B cell (primary cell): ENCODE data around the gene CNPY3. TPM values are rescaled to one million over a fixed set of nuclear protein-coding genes. Genes with fewer than 3 reads are reported as not detected.

Experiments
- ATAC-seq: fragments of 200-7000 bp; cut with Tn5 transposase; one replicate; pipeline ENCODE4 v1.10.0; 2021; ENCODE audit warnings: low read depth, mild to moderate bottlenecking, moderate number of reproducible peaks, moderate library complexity
- CTCF ChIA-PET: fragments of 350-600 bp; sonication (Branson Sonifier 250); formaldehyde crosslinking; loops from one replicate; lab custom pipeline; 2021; ENCODE audit warnings: antibody characterized with exemption, inconsistent platforms; lab: Charles Lee
- POLR2A ChIA-PET: fragments of 350-600 bp; sonication (Branson Sonifier 250); formaldehyde crosslinking; loops from one replicate; lab custom pipeline; 2021; ENCODE audit warnings: antibody characterized with exemption; lab: Charles Lee
- DNase-seq: peaks from one replicate; pipeline ENCODE4 v3.0.0; 2013
- H2AFZ ChIP-seq: 2 replicates; pipeline ENCODE4 v1.6.1; 2012; ENCODE audit warnings: mild to moderate bottlenecking, low read depth, low read length; ENCODE audit not compliant: insufficient read depth, poor library complexity, severe bottlenecking
- H3K27ac ChIP-seq, 2 donors: 1 replicate in 1 of 2; 2 replicates in 1 of 2; pipeline ENCODE4 v1.5.1; 2012 to 2013; ENCODE audit warnings: low read length in 2 of 2, mild to moderate bottlenecking in 2 of 2, moderate library complexity in 1 of 2
- H3K27me3 ChIP-seq, 4 experiments: fragments of 200-600 bp in 1 of 4; sonication (generic) in 1 of 4; replicated peaks in 1 of 4; 1 replicate in 2 of 4; 2 replicates in 2 of 4; pipeline versions ENCODE4 v1.6.1 to v1.7.0; 2013 to 2016; ENCODE audit warnings: low read length in 3 of 4, mild to moderate bottlenecking in 2 of 4, mixed read lengths in 1 of 4, moderate library complexity in 1 of 4; ENCODE audit not compliant: insufficient read depth in 4 of 4, control insufficient read depth in 3 of 4; ENCODE audit errors: control extremely low read depth in 1 of 4
- H3K36me3 ChIP-seq, 2 experiments: replicated peaks in 1 of 2; 1 replicate in 1 of 2; 2 replicates in 1 of 2; pipeline versions ENCODE4 v1.6.1 to v1.7.1; 2013; ENCODE audit warnings: low read length in 1 of 2; ENCODE audit not compliant: insufficient read depth in 2 of 2, control insufficient read depth in 1 of 2; ENCODE audit errors: control extremely low read depth in 1 of 2, extremely low read depth in 1 of 2
- H3K4me1 ChIP-seq, 2 donors: fragments of 200-600 bp in 1 of 2; sonication (generic) in 1 of 2; 1 replicate in 1 of 2; 2 replicates in 1 of 2; pipeline versions ENCODE4 v1.5.1 to v1.6.1; 2013 to 2017; ENCODE audit warnings: low read length in 2 of 2; ENCODE audit not compliant: control insufficient read depth in 2 of 2, insufficient read depth in 2 of 2
- H3K4me2 ChIP-seq: replicated peaks from 2 replicates; pipeline ENCODE3; 2012; ENCODE audit warnings: mild to moderate bottlenecking, low read depth, low read length; ENCODE audit not compliant: poor library complexity, severe bottlenecking
- H3K4me3 ChIP-seq, 5 experiments: fragments of 200-600 bp in 1 of 5; sonication (generic) in 1 of 5; 1 replicate in 3 of 5; 2 replicates in 2 of 5; pipeline versions ENCODE4 v1.5.1 to v1.7.0; 2011 to 2016; ENCODE audit warnings: low read length in 4 of 5, mild to moderate bottlenecking in 4 of 5, low read depth in 2 of 5, control low read depth in 1 of 5, moderate library complexity in 1 of 5; ENCODE audit not compliant: insufficient read depth in 1 of 5; ENCODE audit errors: control extremely low read depth in 1 of 5, extremely low read depth in 1 of 5
- H3K79me2 ChIP-seq: fragments of 200-600 bp; sonication (generic); one replicate; pipeline ENCODE4 v1.6.0; 2016; ENCODE audit warnings: low read length; ENCODE audit not compliant: control insufficient read depth, insufficient read depth
- H3K9ac ChIP-seq: fragments of 200-600 bp; sonication (generic); 2 replicates; pipeline ENCODE4 v1.6.1; 2017; ENCODE audit warnings: mild to moderate bottlenecking, low read length, moderate library complexity
- H3K9me3 ChIP-seq, 3 donors: one replicate each; pipeline versions ENCODE4 v1.6.1 to v1.7.1; 2013; ENCODE audit warnings: low read length in 2 of 3; ENCODE audit not compliant: control insufficient read depth in 2 of 3, insufficient read depth in 1 of 3; ENCODE audit errors: control extremely low read depth in 1 of 3
- H4K20me1 ChIP-seq: 2 replicates; pipeline ENCODE4 v1.6.0; 2012; ENCODE audit warnings: mild to moderate bottlenecking, low read length; ENCODE audit not compliant: insufficient read depth, control insufficient read depth, poor library complexity, severe bottlenecking
- H3K27ac Mint-ChIP-seq: one replicate; pipeline ENCODE4 v1.8.0; 2021; ENCODE audit warnings: mixed read lengths
- H3K27me3 Mint-ChIP-seq: one replicate; pipeline ENCODE4 v1.8.0; 2021; ENCODE audit warnings: mixed read lengths
- H3K4me1 Mint-ChIP-seq: one replicate; pipeline ENCODE4 v1.8.0; 2021; ENCODE audit warnings: mixed read lengths
- H3K4me3 Mint-ChIP-seq: one replicate; pipeline ENCODE4 v1.8.0; 2021; ENCODE audit warnings: mixed read lengths
- H3K9me3 Mint-ChIP-seq: one replicate; pipeline ENCODE4 v1.8.0; 2022; ENCODE audit warnings: mixed read lengths; ENCODE audit not compliant: insufficient read depth
- EZH2 ChIP-seq: IDR thresholded peaks from 2 replicates; pipeline ENCODE4 v1.6.1; 2012; ENCODE audit warnings: borderline replicate concordance, low read depth, mild to moderate bottlenecking, moderate library complexity, low read length; ENCODE audit not compliant: insufficient read depth, poor library complexity, severe bottlenecking
- whole genome bisulfite sequencing: methylation state at CpG from one replicate; pipeline ENCODE4 v1.1.5; 2013; ENCODE audit warnings: missing lambda C conversion rate; ENCODE audit not compliant: insufficient coverage; 5-methylcytosine and 5-hydroxymethylcytosine counted together
- intact Hi-C: fragments of 100-400 bp; cut with micrococcal nuclease; formaldehyde crosslinking; loops from one replicate; pipeline ENCODE4 v1.10.0; 2022
- polyA plus RNA-seq: library from polyadenylated mRNA; depleted of rRNA; stranded (reverse); fragments of >200 nt; gene quantifications from 2 replicates; pipeline ENCODE4 v1.2.3, GENCODE V29; 2012
- total RNA-seq, 2 donors: library from RNA; stranded (reverse); fragments of 120-200 nt in 1 of 2; gene quantifications; 1 replicate in 1 of 2; 2 replicates in 1 of 2; pipeline versions ENCODE4 v1.2.3 to v1.2.4, GENCODE V29; 2013 to 2022
- TF ChIP-seq, protein P1 (sequence below): fragments of 200-600 bp; IDR thresholded peaks from one replicate; pipeline ENCODE4 v1.8.0; 2022; ENCODE audit warnings: antibody characterized with exemption, mild to moderate bottlenecking

Gene CNPY3
- total and polyA plus RNA-seq, 2 donors (not counting 1 experiment from before 2014, with no cell fraction given): 123 to 163 TPM

- ChIA-PET POLR2A (interaction anchor here (0.7 kb wide), 1 partner anchor 49 kb away, joined by 4 read pairs; no protein-coding TSS in a partner anchor), CTCF (interaction anchor here (0.6 kb wide), 1 partner anchor 520 kb away, joined by 4 read pairs; no protein-coding TSS in a partner anchor)
- Histone ChIP-seq H3K4me2 (no peak overlapping the region), H3K27ac (peak overlapping the region in 1 of 2 donors; percentile 19), H3K9me3 (no peaks in the 10 kb centered on the region), H3K9ac (no peak overlapping the region), H3K36me3 (peaks cover 1 to 80% of the 10 kb centered on the region in 2 experiments), H4K20me1 (peaks cover 77% of the 10 kb centered on the region), H3K4me1 (peaks cover 20 to 28% of the 10 kb centered on the region in 2 donors), H3K27me3 (no peaks in the 10 kb centered on the region), H2AFZ (no peak overlapping the region), H3K79me2 (peaks cover 65% of the 10 kb centered on the region), H3K4me3 (no peak overlapping the region)
- H3K27me3 Mint-ChIP-seq: no peaks in the 10 kb centered on the region
- DNase-seq (no peak), ATAC-seq (no peak)
- H3K4me3 Mint-ChIP-seq: no peak overlapping the region
- no peaks in the 10 kb centered on the region for H3K9me3 Mint-ChIP-seq
- intact Hi-C loops: no loop called here
- TF ChIP-seq, protein P1, sequence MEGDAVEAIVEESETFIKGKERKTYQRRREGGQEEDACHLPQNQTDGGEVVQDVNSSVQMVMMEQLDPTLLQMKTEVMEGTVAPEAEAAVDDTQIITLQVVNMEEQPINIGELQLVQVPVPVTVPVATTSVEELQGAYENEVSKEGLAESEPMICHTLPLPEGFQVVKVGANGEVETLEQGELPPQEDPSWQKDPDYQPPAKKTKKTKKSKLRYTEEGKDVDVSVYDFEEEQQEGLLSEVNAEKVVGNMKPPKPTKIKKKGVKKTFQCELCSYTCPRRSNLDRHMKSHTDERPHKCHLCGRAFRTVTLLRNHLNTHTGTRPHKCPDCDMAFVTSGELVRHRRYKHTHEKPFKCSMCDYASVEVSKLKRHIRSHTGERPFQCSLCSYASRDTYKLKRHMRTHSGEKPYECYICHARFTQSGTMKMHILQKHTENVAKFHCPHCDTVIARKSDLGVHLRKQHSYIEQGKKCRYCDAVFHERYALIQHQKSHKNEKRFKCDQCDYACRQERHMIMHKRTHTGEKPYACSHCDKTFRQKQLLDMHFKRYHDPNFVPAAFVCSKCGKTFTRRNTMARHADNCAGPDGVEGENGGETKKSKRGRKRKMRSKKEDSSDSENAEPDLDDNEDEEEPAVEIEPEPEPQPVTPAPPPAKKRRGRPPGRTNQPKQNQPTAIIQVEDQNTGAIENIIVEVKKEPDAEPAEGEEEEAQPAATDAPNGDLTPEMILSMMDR: no peak
- WGBS: 90% methylated on average over 9 of the region's 13 CpGs
- H3K4me1 Mint-ChIP-seq: peaks cover 40% of the 10 kb centered on the region
- peak overlapping the region; percentile 73 for H3K27ac Mint-ChIP-seq
Observed at GRCh38 chr6:42937548-42938427, 8.5 kb downstream of the CNPY3 start.

GRCh38 chr6:42938428-42938796 is 9.1 kb downstream of the CNPY3 start:
- no peak for TF ChIP-seq EZH2
- TF ChIP-seq, protein P1: no peak

More at GRCh38 chr6:42938428-42938796, 9.1 kb downstream of the CNPY3 start:
- H3K4me1 Mint-ChIP-seq: peaks cover 33% of the 10 kb centered on the region
- peak overlapping the region; percentile 53 for H3K27ac Mint-ChIP-seq
- no peak overlapping the region for H3K4me3 Mint-ChIP-seq
- Histone ChIP-seq H4K20me1 (peaks cover 71% of the 10 kb centered on the region), H3K4me1 (peaks cover 14 to 21% of the 10 kb centered on the region in 2 donors), H3K36me3 (peaks cover 2 to 77% of the 10 kb centered on the region in 2 experiments), H3K27ac (no peak overlapping the region), H3K4me3 (no peak overlapping the region), H3K9me3 (no peaks in the 10 kb centered on the region), H3K79me2 (peaks cover 59% of the 10 kb centered on the region), H3K27me3 (no peaks in the 10 kb centered on the region), H3K9ac (no peak overlapping the region), H3K4me2 (no peak overlapping the region), H2AFZ (no peak overlapping the region)
- intact Hi-C loops: no loop called here
- no peaks in the 10 kb centered on the region for H3K9me3 Mint-ChIP-seq
- DNase-seq (no peak), ATAC-seq (no peak)
- WGBS: 97% methylated on average over 3 of the region's 5 CpGs
- ChIA-PET POLR2A (no interaction called here), CTCF (no interaction called here)
- no peaks in the 10 kb centered on the region for H3K27me3 Mint-ChIP-seq
